HepG2 (cell line): ENCODE results near the gene MORN1. TPM values are rescaled to one million over a fixed set of nuclear protein-coding genes. Genes with fewer than 3 reads are reported as not detected.

Experiments used
- CSRNP2 ChIP-seq: sonication (generic); formaldehyde crosslinking; conservative IDR thresholded peaks from 2 replicates; pipeline ENCODE4 v1.8.0; 2022; ENCODE audit warnings: low read depth, missing genetic modification reagents
- GPBP1L1 ChIP-seq: sonication (generic); formaldehyde crosslinking; IDR thresholded peaks from 2 replicates; pipeline ENCODE4 v1.5.0; 2020; ENCODE audit warnings: mild to moderate bottlenecking, missing genetic modification reagents
- HDAC6 ChIP-seq: fragments of 200-600 bp; sonication (generic); IDR thresholded peaks from 2 replicates; pipeline ENCODE4 v1.7.0; 2017; ENCODE audit warnings: mild to moderate bottlenecking, antibody characterized with exemption, low read length, low read depth
- KDM5B ChIP-seq: sonication (generic); formaldehyde crosslinking; IDR thresholded peaks from 2 replicates; pipeline ENCODE4 v1.4.0; 2020; ENCODE audit warnings: missing genetic modification reagents, mild to moderate bottlenecking, borderline replicate concordance
- KLF11 ChIP-seq: IDR thresholded peaks from 2 replicates; pipeline ENCODE4 v1.6.1; 2016; ENCODE audit warnings: missing compliant biosample characterization
- MAF1 ChIP-seq: sonication (generic); formaldehyde crosslinking; IDR thresholded peaks from 2 replicates; pipeline ENCODE4 v1.5.0; 2020; ENCODE audit warnings: missing genetic modification reagents, borderline replicate concordance
- NFATC3 ChIP-seq: sonication (generic); formaldehyde crosslinking; IDR thresholded peaks from 2 replicates; pipeline ENCODE4 v1.5.1; 2020; ENCODE audit warnings: mild to moderate bottlenecking, missing genetic modification reagents
- RBAK ChIP-seq: sonication (generic); formaldehyde crosslinking; IDR thresholded peaks from 2 replicates; pipeline ENCODE4 v1.5.1; 2020; ENCODE audit warnings: mild to moderate bottlenecking, missing genetic modification reagents
- SMC3 ChIP-seq: IDR thresholded peaks from 2 replicates; pipeline ENCODE4 v1.6.1; 2011; ENCODE audit warnings: low read length, improper control_type of control experiment
- SRSF4 ChIP-seq: fragments of 200-400 bp; formaldehyde crosslinking; IDR thresholded peaks from one replicate; pipeline ENCODE4 v1.6.1; 2018; ENCODE audit warnings: mild to moderate bottlenecking, low read depth, low read length, moderate library complexity; ENCODE audit not compliant: poor library complexity, severe bottlenecking
- STAG1 ChIP-seq: sonication (generic); formaldehyde crosslinking; IDR thresholded peaks from 2 replicates; pipeline ENCODE4 v1.4.0; 2020; ENCODE audit warnings: missing genetic modification reagents
- STAT5B ChIP-seq: sonication (generic); formaldehyde crosslinking; IDR thresholded peaks from 2 replicates; pipeline ENCODE4 v1.4.0; 2020; ENCODE audit warnings: missing genetic modification reagents
- TAF15 ChIP-seq: fragments of 200-400 bp; formaldehyde crosslinking; IDR thresholded peaks from one replicate; pipeline ENCODE4 v1.6.1; 2018; ENCODE audit warnings: mild to moderate bottlenecking, low read depth, low read length; ENCODE audit not compliant: poor library complexity, severe bottlenecking
- THAP11 ChIP-seq: IDR thresholded peaks from 2 replicates; pipeline ENCODE4 v1.6.1; 2016; ENCODE audit warnings: missing biosample characterization, missing genetic modification reagents
- TOE1 ChIP-seq: sonication (generic); formaldehyde crosslinking; IDR thresholded peaks from 2 replicates; pipeline ENCODE4 v1.4.0; 2020; ENCODE audit warnings: mild to moderate bottlenecking, missing genetic modification reagents
- UBTF ChIP-seq: sonication (generic); formaldehyde crosslinking; IDR thresholded peaks from 2 replicates; pipeline ENCODE4 v1.4.0; 2020; ENCODE audit warnings: mild to moderate bottlenecking, missing genetic modification reagents
- ZMAT3 ChIP-seq: sonication (generic); formaldehyde crosslinking; conservative IDR thresholded peaks from 2 replicates; pipeline ENCODE4 v1.7.0; 2021; ENCODE audit warnings: missing genetic modification reagents
- ZNF101 ChIP-seq: sonication (generic); formaldehyde crosslinking; IDR thresholded peaks from 2 replicates; pipeline ENCODE4 v1.4.0; 2020; ENCODE audit warnings: mild to moderate bottlenecking, low read depth, missing genetic modification reagents, borderline replicate concordance
- ZNF230 ChIP-seq: sonication (generic); formaldehyde crosslinking; IDR thresholded peaks from 2 replicates; pipeline ENCODE4 v1.4.0; 2020; ENCODE audit warnings: mild to moderate bottlenecking, missing genetic modification reagents
- ZNF343 ChIP-seq: sonication (generic); formaldehyde crosslinking; IDR thresholded peaks from 2 replicates; pipeline ENCODE4 v1.4.0; 2020; ENCODE audit warnings: mild to moderate bottlenecking, missing genetic modification reagents
- ZNF350 ChIP-seq: sonication (generic); formaldehyde crosslinking; IDR thresholded peaks from 2 replicates; pipeline ENCODE4 v1.4.0; 2020; ENCODE audit warnings: mild to moderate bottlenecking, low read depth, missing genetic modification reagents, borderline replicate concordance
- ZNF484 ChIP-seq: sonication (generic); formaldehyde crosslinking; IDR thresholded peaks from 2 replicates; pipeline ENCODE4 v1.5.1; 2020; ENCODE audit warnings: mild to moderate bottlenecking, low read depth, missing genetic modification reagents, borderline replicate concordance
- ZNF550 ChIP-seq: sonication (generic); formaldehyde crosslinking; IDR thresholded peaks from 2 replicates; pipeline ENCODE4 v1.4.0; 2020; ENCODE audit warnings: mild to moderate bottlenecking, missing genetic modification reagents, borderline replicate concordance
- ZNF558 ChIP-seq: sonication (generic); formaldehyde crosslinking; IDR thresholded peaks from 2 replicates; pipeline ENCODE4 v1.9.0; 2022; ENCODE audit warnings: mild to moderate bottlenecking, missing genetic modification reagents, borderline replicate concordance
- ZNF644 ChIP-seq: IDR thresholded peaks from 2 replicates; pipeline ENCODE4 v1.6.1; 2016; ENCODE audit warnings: low read depth
- ZNF891 ChIP-seq: sonication (generic); formaldehyde crosslinking; IDR thresholded peaks from 2 replicates; pipeline ENCODE4 v1.5.0; 2020; ENCODE audit warnings: mild to moderate bottlenecking, missing genetic modification reagents
- polyA plus RNA-seq, 8 experiments: library from polyadenylated mRNA; depleted of rRNA in 3 of 8; stranded (reverse) in 7 of 8; unstranded in 1 of 8; fragments of >200 nt; fragmentation: Illumina TruSeq in 4 of 8; extraction: Trizol in 4 of 8; gene quantifications; 2 replicates each; pipeline versions ENCODE4 v1.2.1 to v1.2.3, GENCODE V29; 2011 to 2016; ENCODE audit warnings: low read depth in 4 of 8, missing spikeins in 1 of 8, mixed read lengths in 1 of 8; ENCODE audit not compliant: insufficient read depth in 1 of 8
- total RNA-seq, 5 experiments: library from RNA; depleted of rRNA; stranded (reverse); fragments of >200 nt; fragmentation: Illumina TruSeq; extraction: Trizol; gene quantifications; 2 replicates each; pipeline ENCODE4 v1.2.3, GENCODE V29; 2016; ENCODE audit warnings: low read depth in 1 of 5

MORN1 gene
- total and polyA plus RNA-seq, 2 of the 13 experiments (the other 11 are each of a cell fraction or from before 2014, with no cell fraction given) = 3.1 to 6.5 TPM

- TF ChIP-seq CSRNP2 (CRISPR knock-in tag) (no peak), KDM5B (CRISPR knock-in tag) (peak; percentile 76; the same call in 1 of the 2 replicates), ZMAT3 (CRISPR knock-in tag) (no peak; the same call in 1 of the 2 replicates), ZNF558 (peak; percentile 84), MAF1 (CRISPR knock-in tag) (peak; percentile 74; the same call in 1 of the 2 replicates), STAG1 (CRISPR knock-in tag) (peak; percentile 8), THAP11 (CRISPR knock-in tag) (no peak), NFATC3 (no peak), ZNF484 (no peak; the same call in 1 of the 2 replicates), TOE1 (CRISPR knock-in tag) (no peak), UBTF (CRISPR knock-in tag) (peak; percentile 61), HDAC6 (no peak), RBAK (CRISPR knock-in tag) (no peak), ZNF343 (CRISPR knock-in tag) (no peak), GPBP1L1 (CRISPR knock-in tag) (no peak), SRSF4 (peak; percentile 78), KLF11 (0 out of 2 replicates have a peak, but pooled peaks have one; percentile 30), ZNF550 (CRISPR knock-in tag) (0 out of 2 replicates have a peak, but pooled peaks have one; percentile 56), ZNF644 (CRISPR knock-in tag) (no peak), ZNF230 (CRISPR knock-in tag) (peak; percentile 25; the same call in 1 of the 2 replicates), ZNF101 (CRISPR knock-in tag) (no peak), STAT5B (CRISPR knock-in tag) (no peak), ZNF350 (0 out of 2 replicates have a peak, but pooled peaks have one; percentile 48), SMC3 (no peak), TAF15 (no peak), ZNF891 (peak; percentile 82)
These were observed 21.6 kb upstream of the MORN1 start (continued) for GRCh38 chr1:2412773-2413494.
